Measurements from ENCODE around the gene HSPE1.

The HSPE1 gene

DNA sequence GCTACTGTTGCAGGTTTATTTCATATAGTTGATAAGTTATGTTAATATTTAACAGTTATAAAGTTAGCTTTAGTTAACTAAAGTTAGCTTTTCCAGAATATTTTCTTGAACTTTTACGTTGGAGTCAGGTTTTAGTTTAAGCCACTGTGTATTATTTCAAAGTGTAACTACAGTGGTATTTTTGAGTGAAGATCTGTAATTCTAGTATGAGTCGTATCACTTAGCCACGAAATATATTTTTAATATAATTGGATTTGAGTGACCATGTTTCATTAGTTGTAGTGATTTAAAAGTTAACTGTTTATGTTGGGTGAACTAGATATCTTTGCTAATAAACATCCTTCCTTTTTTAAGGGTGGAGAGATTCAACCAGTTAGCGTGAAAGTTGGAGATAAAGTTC, 2.5 kb downstream of the HSPE1 start:
- 0 out of 2 replicates have a peak, but pooled peaks cover 2% of the 10 kb centered on the region for H3K4me1 ChIP-seq
- no peaks in the 10 kb centered on the region for H3K9me3 ChIP-seq
- H3K27me3 ChIP-seq = no peaks in the 10 kb centered on the region
- peaks cover 73% of the 10 kb centered on the region for H3K36me3 ChIP-seq
- TF ChIP-seq, protein P1, sequence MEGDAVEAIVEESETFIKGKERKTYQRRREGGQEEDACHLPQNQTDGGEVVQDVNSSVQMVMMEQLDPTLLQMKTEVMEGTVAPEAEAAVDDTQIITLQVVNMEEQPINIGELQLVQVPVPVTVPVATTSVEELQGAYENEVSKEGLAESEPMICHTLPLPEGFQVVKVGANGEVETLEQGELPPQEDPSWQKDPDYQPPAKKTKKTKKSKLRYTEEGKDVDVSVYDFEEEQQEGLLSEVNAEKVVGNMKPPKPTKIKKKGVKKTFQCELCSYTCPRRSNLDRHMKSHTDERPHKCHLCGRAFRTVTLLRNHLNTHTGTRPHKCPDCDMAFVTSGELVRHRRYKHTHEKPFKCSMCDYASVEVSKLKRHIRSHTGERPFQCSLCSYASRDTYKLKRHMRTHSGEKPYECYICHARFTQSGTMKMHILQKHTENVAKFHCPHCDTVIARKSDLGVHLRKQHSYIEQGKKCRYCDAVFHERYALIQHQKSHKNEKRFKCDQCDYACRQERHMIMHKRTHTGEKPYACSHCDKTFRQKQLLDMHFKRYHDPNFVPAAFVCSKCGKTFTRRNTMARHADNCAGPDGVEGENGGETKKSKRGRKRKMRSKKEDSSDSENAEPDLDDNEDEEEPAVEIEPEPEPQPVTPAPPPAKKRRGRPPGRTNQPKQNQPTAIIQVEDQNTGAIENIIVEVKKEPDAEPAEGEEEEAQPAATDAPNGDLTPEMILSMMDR (IDR thresholded peaks at IDR 0.05; ENCODE audit: low read depth, low read length) = no peak
- DNase-seq = no peak
- H3K4me3 ChIP-seq (ENCODE audit: low read depth, low read length) = peak overlapping the region; percentile 98

- no peaks in the 10 kb centered on the region for H3K27me3 ChIP-seq
- H3K36me3 ChIP-seq = peaks cover 64% of the 10 kb centered on the region
- DNase-seq = no peak
- TF ChIP-seq, protein P1 (IDR thresholded peaks at IDR 0.05; ENCODE audit: low read depth, low read length) = no peak
- H3K4me3 ChIP-seq (ENCODE audit: low read depth, low read length) = no peak overlapping the region
- 0 out of 2 replicates have a peak, but pooled peaks cover 2% of the 10 kb centered on the region for H3K4me1 ChIP-seq
- no peaks in the 10 kb centered on the region for H3K9me3 ChIP-seq
These were observed 3.8 kb downstream of the HSPE1 start for GRCh38 chr2:197504000-197504399.

GRCh38 chr2:197504512-197504911, 4.3 kb downstream of the HSPE1 start:
- TF ChIP-seq, protein P1 (IDR thresholded peaks at IDR 0.05; ENCODE audit: low read depth, low read length) = no peak

GRCh38 chr2:197506658-197507057, 6.5 kb downstream of the HSPE1 start:
- H3K4me3 ChIP-seq (ENCODE audit: low read depth, low read length) = no peak overlapping the region
- 0 out of 2 replicates have a peak, but pooled peaks cover 2% of the 10 kb centered on the region for H3K4me1 ChIP-seq
- H3K36me3 ChIP-seq = peaks cover 52% of the 10 kb centered on the region
- TF ChIP-seq, protein P1 (IDR thresholded peaks at IDR 0.05; ENCODE audit: low read depth, low read length) = no peak
- no peaks in the 10 kb centered on the region for H3K9me3 ChIP-seq
- DNase-seq = no peak
- H3K27me3 ChIP-seq = no peaks in the 10 kb centered on the region

More at GRCh38 chr2:197504512-197504911, 4.3 kb downstream of the HSPE1 start:
- H3K4me3 ChIP-seq (ENCODE audit: low read depth, low read length) = no peak overlapping the region
- peaks cover 62% of the 10 kb centered on the region for H3K36me3 ChIP-seq
- H3K4me1 ChIP-seq = 0 out of 2 replicates have a peak, but pooled peaks cover 2% of the 10 kb centered on the region
- no peaks in the 10 kb centered on the region for H3K27me3 ChIP-seq
- H3K9me3 ChIP-seq = no peaks in the 10 kb centered on the region
- DNase-seq = no peak

- no peaks in the 10 kb centered on the region for H3K27me3 ChIP-seq
- no peak for DNase-seq
- peaks cover 5% of the 10 kb centered on the region for H3K4me1 ChIP-seq
- H3K36me3 ChIP-seq = no peaks in the 10 kb centered on the region
- H3K4me3 ChIP-seq (ENCODE audit: low read depth, low read length) = no peak overlapping the region
- TF ChIP-seq, protein P1 (IDR thresholded peaks at IDR 0.05; ENCODE audit: low read depth, low read length) = no peak
- no peaks in the 10 kb centered on the region for H3K9me3 ChIP-seq
These were observed 13.7 kb downstream of the HSPE1 start for GRCh38 chr2:197513915-197514314.

GRCh38 chr2:197514754-197515153, 14.6 kb downstream of the HSPE1 start:
- Histone ChIP-seq H3K4me1 (peaks cover 5% of the 10 kb centered on the region), H3K36me3 (no peaks in the 10 kb centered on the region), H3K4me3 (ENCODE audit: low read depth, low read length) (peak overlapping the region; percentile 99), H3K9me3 (no peaks in the 10 kb centered on the region), H3K27me3 (no peaks in the 10 kb centered on the region)
- TF ChIP-seq, protein P1 (IDR thresholded peaks at IDR 0.05; ENCODE audit: low read depth, low read length) = no peak
- DNase-seq = no peak

All from BE2C (cell line).